Dermis microvascular lymphatic vessel endothelial cell (primary cell): ENCODE results near the gene SNX20. TPM values are rescaled to one million over a fixed set of nuclear protein-coding genes. Genes with fewer than 3 reads are reported as not detected.

ENCODE experiments used
- total RNA-seq: library from RNA; depleted of rRNA; stranded (reverse); fragments of >200 nt; gene quantifications from 2 replicates; pipeline ENCODE4 v1.2.1, GENCODE V29; 2014

The SNX20 gene
- total RNA-seq, 1 donor from 2014 or later, result 0.13 TPM

Other genes starting within 250 kb of the SNX20 start
- under 0.01 TPM in 2 replicates for gene NKD1, start 132.9 kb downstream of the SNX20 start, total RNA-seq
- 0.26 and 1.0 TPM in 2 replicates for gene NOD2, start 12.3 kb upstream of the SNX20 start, total RNA-seq
- gene CYLD, start 60.8 kb upstream of the SNX20 start, total RNA-seq, result 21.8 and 30.7 TPM in 2 replicates